Body of pancreas (tissue), 4 donors: ENCODE results near the gene SLC16A1.

ENCODE experiments used
- CTCF ChIP-seq, 7 experiments: fragments of 450-650 bp in 4 of 7; fragments of 200-600 bp in 3 of 7; sonication (generic) in 3 of 7; IDR thresholded peaks; one replicate each; pipeline ENCODE4 v1.5.1; 2016 to 2019; ENCODE audit warnings: antibody characterized with exemption in 7 of 7
- POLR2A ChIP-seq, 3 donors: fragments of 450-650 bp; IDR thresholded peaks; one replicate each; pipeline ENCODE4 v1.6.1; 2016; ENCODE audit warnings: antibody characterized with exemption in 3 of 3, mild to moderate bottlenecking in 2 of 3

DNA sequence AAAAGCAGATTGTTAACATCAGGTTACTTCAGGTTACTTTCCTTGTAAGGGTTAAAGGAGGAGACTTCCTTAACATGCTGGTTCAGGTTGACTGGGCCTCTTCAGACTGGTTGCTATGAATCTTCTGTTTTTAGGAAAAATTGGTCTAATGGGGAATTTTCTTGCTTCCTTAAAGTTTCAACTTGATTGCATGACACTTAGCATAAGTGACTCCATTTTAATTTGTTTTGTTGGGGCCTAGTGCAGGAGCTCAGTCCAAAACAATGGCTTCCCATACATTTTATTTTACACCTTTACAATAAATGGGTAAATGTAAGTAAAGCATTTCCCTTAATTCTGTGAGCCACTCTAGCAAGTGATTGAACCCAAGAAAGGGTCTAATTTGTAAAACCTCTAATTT, 53.8 kb downstream of the SLC16A1 start:
- TF ChIP-seq CTCF (IDR thresholded peaks at IDR 0.05) (no peak), POLR2A (IDR thresholded peaks at IDR 0.05) (no peak)
